Spinal cord (tissue), 10 donors: ENCODE measurements around the gene SLX4IP. TPM values are rescaled to one million over a fixed set of nuclear protein-coding genes. Genes with fewer than 3 reads are reported as not detected.

Experiments
- DNase-seq, 6 donors: peaks; one replicate each; pipeline versions ENCODE4 v3.0.0 to v3.0.0-alpha.2; 2013 to 2015; ENCODE audit warnings: low spot score in 6 of 6, low read depth in 4 of 6
- H3K27ac ChIP-seq: one replicate; pipeline ENCODE4 v1.5.1; 2013; ENCODE audit warnings: low read depth, low read length, control low read depth
- H3K27me3 ChIP-seq: one replicate; pipeline ENCODE4 v1.6.1; 2013; ENCODE audit warnings: low read length; ENCODE audit not compliant: control insufficient read depth, insufficient read depth
- H3K36me3 ChIP-seq: one replicate; pipeline ENCODE4 v1.6.1; 2013; ENCODE audit warnings: low read length; ENCODE audit not compliant: control insufficient read depth, insufficient read depth
- H3K4me1 ChIP-seq: one replicate; pipeline ENCODE4 v1.6.1; 2013; ENCODE audit warnings: low read length; ENCODE audit not compliant: control insufficient read depth, insufficient read depth
- H3K4me3 ChIP-seq: one replicate; pipeline ENCODE4 v1.5.1; 2013; ENCODE audit warnings: low read depth, low read length, control low read depth
- H3K9me3 ChIP-seq: one replicate; pipeline ENCODE4 v1.6.1; 2013; ENCODE audit warnings: low read length; ENCODE audit not compliant: control insufficient read depth, insufficient read depth
- WGBS: methylation state at CpG from one replicate; pipeline ENCODE4 v1.1.5; 2013; ENCODE audit warnings: missing lambda C conversion rate; ENCODE audit not compliant: insufficient coverage; 5-methylcytosine and 5-hydroxymethylcytosine counted together
- polyA plus RNA-seq, 2 donors: library from polyadenylated mRNA; unstranded; fragments of 120-200 nt; gene quantifications; one replicate each; pipeline ENCODE4 v1.2.1, GENCODE V29; 2013; ENCODE audit not compliant: insufficient read length in 2 of 2
- total RNA-seq, 2 donors: library from RNA; depleted of rRNA in 1 of 2; stranded (reverse); fragments of 120-200 nt in 1 of 2; fragments of >200 nt in 1 of 2; gene quantifications; one replicate each; pipeline versions ENCODE4 v1.2.3 to v1.2.4, GENCODE V29; 2013 to 2014
- donor health status: healthy.

SLX4IP gene
- total and polyA plus RNA-seq, 4 donors: 7.9 to 10.5 (median 9.7) TPM

- DNase-seq: no peak
- peaks cover 2% of the 10 kb centered on the region for H3K36me3 ChIP-seq
- WGBS: no CpG with 5 or more reads among the region's 3 CpGs
- no peak overlapping the region for H3K27ac ChIP-seq
- no peaks in the 10 kb centered on the region for H3K4me1 ChIP-seq
- no peak overlapping the region for H3K4me3 ChIP-seq
- no peaks in the 10 kb centered on the region for H3K9me3 ChIP-seq
- no peaks in the 10 kb centered on the region for H3K27me3 ChIP-seq
These were observed 186.0 kb downstream of the SLX4IP start for GRCh38 chr20:10621149-10621548.

GRCh38 chr20:10622657-10623418 is 187.7 kb downstream of the SLX4IP start:
- Histone ChIP-seq H3K9me3 (no peaks in the 10 kb centered on the region), H3K4me3 (no peak overlapping the region), H3K36me3 (peaks cover 2% of the 10 kb centered on the region), H3K27me3 (no peaks in the 10 kb centered on the region), H3K27ac (peak overlapping the region; percentile 68), H3K4me1 (no peaks in the 10 kb centered on the region)
- DNase-seq: peak in 1 of 6 donors; percentile 67
- 78% methylated on average over 11 of the region's 16 CpGs for WGBS

- Histone ChIP-seq H3K4me3 (no peak overlapping the region), H3K27ac (no peak overlapping the region), H3K9me3 (no peaks in the 10 kb centered on the region), H3K36me3 (peaks cover 2% of the 10 kb centered on the region), H3K27me3 (no peaks in the 10 kb centered on the region), H3K4me1 (peaks cover 8% of the 10 kb centered on the region)
- WGBS: no CpG with 5 or more reads among the region's 2 CpGs
- no peak for DNase-seq
These were observed 190.5 kb downstream of the SLX4IP start for GRCh38 chr20:10625641-10626040.

GRCh38 chr20:10626896-10627295 is 191.8 kb downstream of the SLX4IP start:
- Histone ChIP-seq H3K9me3 (no peaks in the 10 kb centered on the region), H3K27ac (no peak overlapping the region), H3K4me1 (peaks cover 8% of the 10 kb centered on the region), H3K27me3 (no peaks in the 10 kb centered on the region), H3K36me3 (peaks cover 2% of the 10 kb centered on the region), H3K4me3 (no peak overlapping the region)
- WGBS: 60% methylated on average over 1 of the region's 3 CpGs
- DNase-seq: no peak

- no peak for DNase-seq
- H3K27ac ChIP-seq: peak overlapping the region; percentile 9
These were observed 195.0 kb downstream of the SLX4IP start for GRCh38 chr20:10629946-10630650.

GRCh38 chr20:10631126-10631525 is 196.0 kb downstream of the SLX4IP start:
- Histone ChIP-seq H3K4me3 (no peak overlapping the region), H3K36me3 (no peaks in the 10 kb centered on the region), H3K4me1 (peaks cover 8% of the 10 kb centered on the region), H3K27ac (no peak overlapping the region), H3K9me3 (no peaks in the 10 kb centered on the region), H3K27me3 (no peaks in the 10 kb centered on the region)
- no peak for DNase-seq
- WGBS: no CpG with 5 or more reads among the region's 4 CpGs

More at GRCh38 chr20:10629946-10630650, 195.0 kb downstream of the SLX4IP start:
- Histone ChIP-seq H3K4me1 (peaks cover 8% of the 10 kb centered on the region), H3K36me3 (no peaks in the 10 kb centered on the region), H3K9me3 (no peaks in the 10 kb centered on the region), H3K4me3 (no peak overlapping the region), H3K27me3 (no peaks in the 10 kb centered on the region)
- WGBS: 60% methylated on average over 2 of the region's 9 CpGs

- Histone ChIP-seq H3K4me1 (peaks cover 18% of the 10 kb centered on the region), H3K9me3 (no peaks in the 10 kb centered on the region), H3K36me3 (no peaks in the 10 kb centered on the region), H3K4me3 (no peak overlapping the region), H3K27me3 (no peaks in the 10 kb centered on the region), H3K27ac (no peak overlapping the region)
- no peak for DNase-seq
- 83% methylated on average over 13 of the region's 13 CpGs for WGBS
These were observed 197.8 kb downstream of the SLX4IP start for GRCh38 chr20:10632721-10633509.

GRCh38 chr20:10633718-10634117 is 198.6 kb downstream of the SLX4IP start:
- DNase-seq: no peak
- WGBS: 90% methylated on average over 5 of the region's 5 CpGs
- Histone ChIP-seq H3K36me3 (no peaks in the 10 kb centered on the region), H3K9me3 (no peaks in the 10 kb centered on the region), H3K27me3 (no peaks in the 10 kb centered on the region), H3K4me3 (no peak overlapping the region), H3K27ac (no peak overlapping the region), H3K4me1 (peaks cover 16% of the 10 kb centered on the region)

- WGBS: 33% methylated on average over 2 of the region's 5 CpGs
- no peaks in the 10 kb centered on the region for H3K9me3 ChIP-seq
- peak in 1 of 6 donors; percentile 76 for DNase-seq
- peaks cover 3% of the 10 kb centered on the region for H3K36me3 ChIP-seq
- no peak overlapping the region for H3K4me3 ChIP-seq
- H3K27me3 ChIP-seq: no peaks in the 10 kb centered on the region
- peaks cover 19% of the 10 kb centered on the region for H3K4me1 ChIP-seq
- H3K27ac ChIP-seq: peak overlapping the region; percentile 77
These were observed 199.1 kb downstream of the SLX4IP start for GRCh38 chr20:10634211-10634610.
